GM12864 (cell line): ENCODE results near the gene TRAPPC12.
"Not testable (repeated sequence)": the region's sequence is repeated elsewhere in the genome, so short reads cannot be mapped to it uniquely, and the experiment has no call there.

Source experiments
- DNase-seq: peaks from one replicate; pipeline ENCODE4 v3.0.0-alpha.2; 2011; ENCODE audit warnings: low read depth
- H3K4me3 ChIP-seq: 2 replicates; pipeline ENCODE4 v1.5.1; 2011; ENCODE audit warnings: mild to moderate bottlenecking, low read depth, low read length, control low read depth
- CTCF ChIP-seq: IDR thresholded peaks from 2 replicates; pipeline ENCODE4 v1.5.1; 2011; ENCODE audit warnings: low read depth, mild to moderate bottlenecking, moderate library complexity, low read length, control low read depth, inconsistent platforms; ENCODE audit errors: missing control alignments

Gene TRAPPC12

DNA sequence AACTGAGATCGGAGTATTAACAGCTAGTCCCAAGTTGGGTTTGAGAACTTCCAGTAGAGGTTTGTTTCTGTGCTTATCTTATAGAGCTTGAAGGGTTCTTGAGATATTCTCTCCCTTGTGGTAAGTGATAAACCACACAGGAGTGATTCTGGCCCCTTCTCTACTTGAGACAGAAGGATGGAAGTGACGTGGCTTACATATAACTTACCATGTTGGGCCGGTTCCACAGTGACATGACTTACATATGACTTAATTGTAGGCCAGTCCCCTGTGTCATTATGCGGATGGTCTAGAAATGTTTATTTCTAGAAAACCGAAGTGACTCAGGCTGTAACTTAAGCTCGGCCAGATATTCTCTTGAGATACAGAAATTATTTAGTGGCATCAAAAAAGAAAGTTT lies 62.7 kb downstream of the TRAPPC12 start:
- no peak overlapping the region for H3K4me3 ChIP-seq
- DNase-seq = no peak
- no peak for TF ChIP-seq CTCF

DNA sequence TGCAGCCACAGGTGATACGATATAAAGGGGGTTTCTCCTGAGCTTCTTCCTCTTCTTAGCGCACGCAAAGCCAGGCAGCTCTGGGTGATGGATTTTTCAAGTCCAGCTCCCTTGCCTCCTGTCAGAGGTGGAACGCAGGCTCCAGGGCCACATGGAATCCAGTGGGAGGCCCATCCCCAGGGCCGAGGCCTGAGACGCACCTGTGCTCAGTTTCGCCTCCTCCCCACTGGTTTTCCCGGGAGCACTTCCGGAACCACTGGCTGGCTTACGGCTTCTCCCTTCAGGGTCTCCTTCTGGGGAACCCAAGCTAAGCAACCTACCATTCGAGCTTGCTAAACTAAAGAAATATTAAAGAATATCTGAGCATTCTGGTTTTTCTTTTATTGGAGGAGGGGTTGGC lies 63.6 kb downstream of the TRAPPC12 start:
- H3K4me3 ChIP-seq = no peak overlapping the region
- no peak for TF ChIP-seq CTCF
- DNase-seq = no peak

DNA sequence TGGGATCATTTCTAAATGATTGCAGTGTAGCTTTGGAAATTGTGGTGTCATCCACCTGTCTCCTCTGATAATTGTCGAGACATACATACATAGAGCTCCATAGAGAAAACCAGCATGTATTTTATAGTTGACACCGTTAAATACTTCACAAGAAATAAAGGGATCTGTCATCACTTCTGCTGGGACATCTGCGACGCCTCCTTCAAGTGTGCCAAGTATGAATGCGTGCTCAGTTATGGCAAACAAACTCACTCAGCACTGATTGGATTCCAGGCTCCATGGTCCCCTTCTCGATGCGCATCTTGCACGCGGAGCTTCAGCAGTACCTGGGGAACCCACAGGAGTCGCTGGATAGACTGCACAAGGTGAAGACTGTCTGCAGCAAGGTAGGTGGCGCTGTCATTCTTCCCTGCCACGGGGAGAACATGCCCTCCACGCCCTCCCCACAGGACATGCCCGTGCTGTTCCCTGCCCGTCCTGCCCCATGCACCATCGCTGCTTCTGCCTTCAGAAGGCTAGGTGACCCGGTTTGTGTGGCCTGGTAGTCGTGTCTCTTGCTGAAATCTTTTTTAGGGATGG lies 64.1 kb downstream of the TRAPPC12 start:
- no peak for DNase-seq
- H3K4me3 ChIP-seq = no peak overlapping the region
- TF ChIP-seq CTCF = no peak

- no peak for TF ChIP-seq CTCF
- no peak overlapping the region for H3K4me3 ChIP-seq
- DNase-seq = no peak
Measured at GRCh38 chr2:3445891-3446290, 66.4 kb downstream of the TRAPPC12 start.

GRCh38 chr2:3446381-3446780 lies 66.9 kb downstream of the TRAPPC12 start:
- TF ChIP-seq CTCF = no peak
- DNase-seq = no peak

DNA sequence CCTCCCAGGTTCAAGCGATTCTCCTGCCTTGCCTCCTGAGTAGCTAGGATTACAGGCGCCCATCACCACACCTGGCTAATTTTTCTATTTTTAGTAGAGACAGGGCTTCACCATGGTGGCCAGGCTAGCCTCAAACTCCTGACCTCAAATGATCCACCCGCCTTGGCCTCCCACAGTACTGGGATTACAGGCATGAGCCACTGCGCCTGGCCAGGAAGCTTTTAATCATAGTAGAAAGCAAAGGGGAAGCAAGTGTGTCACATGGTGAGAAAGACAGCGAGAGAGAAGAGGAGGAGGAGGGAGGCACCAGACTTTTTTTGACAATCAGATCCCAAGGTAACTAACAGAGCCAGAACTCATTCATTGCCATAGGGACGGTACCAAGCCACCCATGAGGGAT lies 67.7 kb downstream of the TRAPPC12 start:
- not testable (repeated sequence) for H3K4me3 ChIP-seq, DNase-seq

More at GRCh38 chr2:3446381-3446780, 66.9 kb downstream of the TRAPPC12 start:
- H3K4me3 ChIP-seq = no peak overlapping the region

DNA sequence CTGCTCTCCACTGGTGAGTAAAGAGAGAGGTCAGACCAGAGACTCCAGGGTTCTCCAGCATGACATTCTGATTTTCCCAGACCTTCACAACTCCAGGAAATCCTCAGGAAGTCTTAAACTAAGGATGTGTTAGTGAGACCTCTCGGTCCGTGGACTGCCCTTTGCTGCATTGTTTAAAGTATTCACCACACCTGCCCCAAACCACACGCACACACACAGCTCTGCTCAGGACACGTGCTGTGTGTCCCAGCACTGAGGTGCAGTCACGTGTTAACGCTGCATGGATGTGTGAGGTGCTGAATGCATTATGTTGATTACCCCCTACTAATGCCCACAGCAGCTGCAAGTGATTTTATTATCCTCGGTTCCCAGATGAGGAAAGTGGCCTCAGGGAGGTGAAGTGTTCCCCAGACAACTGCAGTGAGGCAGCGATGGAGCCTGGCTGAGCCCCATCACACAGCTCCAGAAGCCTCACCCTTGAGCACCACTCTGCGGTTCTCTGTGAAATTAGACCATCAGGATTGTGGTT lies 68.4 kb downstream of the TRAPPC12 start:
- TF ChIP-seq CTCF = no peak
- H3K4me3 ChIP-seq = no peak overlapping the region
- no peak for DNase-seq

- not testable (repeated sequence) for DNase-seq, H3K4me3 ChIP-seq
Measured at GRCh38 chr2:3448441-3448911, 69.0 kb downstream of the TRAPPC12 start.
